ENCODE measurements around the gene MEN1. TPM values are rescaled to one million over a fixed set of nuclear protein-coding genes. Genes with fewer than 3 reads are reported as not detected.

Gene MEN1
- total and polyA plus RNA-seq, 9 of the 15 experiments (the other 6 are each of a cell fraction or from before 2014, with no cell fraction given): 3.4 to 57.2 (median 19.3) TPM

GRCh38 chr11:64851831-64852351 lies 41.5 kb upstream of the MEN1 start (continued):
- no peak for TF ChIP-seq ZBTB12 (CRISPR knock-in tag; IDR thresholded peaks at IDR 0.05)
- no peak for TF ChIP-seq RBM34 (IDR thresholded peaks at IDR 0.05; ENCODE audit: borderline replicate concordance, insufficient read depth, low read length)
- TF ChIP-seq POLR2B (IDR thresholded peaks at IDR 0.05; ENCODE audit: low read depth, partially characterized antibody): no peak
- TF ChIP-seq GABPB2 (CRISPR knock-in tag; conservative IDR thresholded peaks at IDR 0.05): no peak
- no peak for TF ChIP-seq ZNF143 (CRISPR knock-in tag; IDR thresholded peaks at IDR 0.05)
- no peak for TF ChIP-seq RBFOX2 (IDR thresholded peaks at IDR 0.05; ENCODE audit: low read depth, low read length)
- no peak for TF ChIP-seq SP1 (CRISPR knock-in tag; IDR thresholded peaks at IDR 0.05)
- TF ChIP-seq MNT (conservative IDR thresholded peaks at IDR 0.05): no peak
- TF ChIP-seq, protein P1, sequence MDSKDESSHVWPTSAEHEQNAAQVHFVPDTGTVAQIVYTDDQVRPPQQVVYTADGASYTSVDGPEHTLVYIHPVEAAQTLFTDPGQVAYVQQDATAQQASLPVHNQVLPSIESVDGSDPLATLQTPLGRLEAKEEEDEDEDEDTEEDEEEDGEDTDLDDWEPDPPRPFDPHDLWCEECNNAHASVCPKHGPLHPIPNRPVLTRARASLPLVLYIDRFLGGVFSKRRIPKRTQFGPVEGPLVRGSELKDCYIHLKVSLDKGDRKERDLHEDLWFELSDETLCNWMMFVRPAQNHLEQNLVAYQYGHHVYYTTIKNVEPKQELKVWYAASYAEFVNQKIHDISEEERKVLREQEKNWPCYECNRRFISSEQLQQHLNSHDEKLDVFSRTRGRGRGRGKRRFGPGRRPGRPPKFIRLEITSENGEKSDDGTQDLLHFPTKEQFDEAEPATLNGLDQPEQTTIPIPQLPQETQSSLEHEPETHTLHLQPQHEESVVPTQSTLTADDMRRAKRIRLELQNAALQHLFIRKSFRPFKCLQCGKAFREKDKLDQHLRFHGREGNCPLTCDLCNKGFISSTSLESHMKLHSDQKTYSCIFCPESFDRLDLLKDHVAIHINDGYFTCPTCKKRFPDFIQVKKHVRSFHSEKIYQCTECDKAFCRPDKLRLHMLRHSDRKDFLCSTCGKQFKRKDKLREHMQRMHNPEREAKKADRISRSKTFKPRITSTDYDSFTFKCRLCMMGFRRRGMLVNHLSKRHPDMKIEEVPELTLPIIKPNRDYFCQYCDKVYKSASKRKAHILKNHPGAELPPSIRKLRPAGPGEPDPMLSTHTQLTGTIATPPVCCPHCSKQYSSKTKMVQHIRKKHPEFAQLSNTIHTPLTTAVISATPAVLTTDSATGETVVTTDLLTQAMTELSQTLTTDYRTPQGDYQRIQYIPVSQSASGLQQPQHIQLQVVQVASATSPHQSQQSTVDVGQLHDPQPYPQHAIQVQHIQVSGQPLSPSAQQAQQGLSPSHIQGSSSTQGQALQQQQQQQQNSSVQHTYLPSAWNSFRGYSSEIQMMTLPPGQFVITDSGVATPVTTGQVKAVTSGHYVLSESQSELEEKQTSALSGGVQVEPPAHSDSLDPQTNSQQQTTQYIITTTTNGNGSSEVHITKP (IDR thresholded peaks at IDR 0.05; ENCODE audit: partially characterized antibody): no peak
- no peak for TF ChIP-seq SAFB2 (IDR thresholded peaks at IDR 0.05; ENCODE audit: borderline replicate concordance, low read depth, low read length, severe bottlenecking)
- TF ChIP-seq CTBP1 (IDR thresholded peaks at IDR 0.05; ENCODE audit: borderline replicate concordance): no peak
- no peak for TF ChIP-seq U2AF1 (optimal IDR thresholded peaks at IDR 0.05; ENCODE audit: low read depth, low read length)
- TF ChIP-seq PKNOX1 (IDR thresholded peaks at IDR 0.05): 0 out of 2 replicates have a peak, but pooled peaks have one; percentile 5
- TF ChIP-seq, protein P2, sequence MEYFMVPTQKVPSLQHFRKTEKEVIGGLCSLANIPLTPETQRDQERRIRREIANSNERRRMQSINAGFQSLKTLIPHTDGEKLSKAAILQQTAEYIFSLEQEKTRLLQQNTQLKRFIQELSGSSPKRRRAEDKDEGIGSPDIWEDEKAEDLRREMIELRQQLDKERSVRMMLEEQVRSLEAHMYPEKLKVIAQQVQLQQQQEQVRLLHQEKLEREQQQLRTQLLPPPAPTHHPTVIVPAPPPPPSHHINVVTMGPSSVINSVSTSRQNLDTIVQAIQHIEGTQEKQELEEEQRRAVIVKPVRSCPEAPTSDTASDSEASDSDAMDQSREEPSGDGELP (CRISPR knock-in tag; IDR thresholded peaks at IDR 0.05; ENCODE audit: borderline replicate concordance): peak; percentile 56; the same call in 1 of the 2 replicates
- no peak for TF ChIP-seq POLR2AphosphoS5 (IDR thresholded peaks at IDR 0.05; ENCODE audit: control insufficient read depth, insufficient read depth, low read depth, low read length)
- TF ChIP-seq ATF3 (IDR thresholded peaks at IDR 0.05): peak; percentile 48; the same call in 1 of the 2 replicates
- TF ChIP-seq ATF3 (CRISPR knock-in tag; conservative IDR thresholded peaks at IDR 0.05): no peak
- TF ChIP-seq CBX3 (IDR thresholded peaks at IDR 0.05; ENCODE audit: borderline replicate concordance in 1 of 2, low read length in 2 of 2): no peak
